Measurements from ENCODE around the gene OR1F1. TPM values are rescaled to one million over a fixed set of nuclear protein-coding genes. Genes with fewer than 3 reads are reported as not detected.
"Not testable (repeated sequence)": the region's sequence is repeated elsewhere in the genome, so short reads cannot be mapped to it uniquely, and the experiment has no call there.

The OR1F1 gene
- not detected for polyA plus RNA-seq (2013, experiment 1 of 4)
- polyA plus RNA-seq (2013, experiment 2 of 4): not detected
- not detected for polyA plus RNA-seq (2013, experiment 3 of 4)
- polyA plus RNA-seq (2013, experiment 4 of 4): not detected

DNA sequence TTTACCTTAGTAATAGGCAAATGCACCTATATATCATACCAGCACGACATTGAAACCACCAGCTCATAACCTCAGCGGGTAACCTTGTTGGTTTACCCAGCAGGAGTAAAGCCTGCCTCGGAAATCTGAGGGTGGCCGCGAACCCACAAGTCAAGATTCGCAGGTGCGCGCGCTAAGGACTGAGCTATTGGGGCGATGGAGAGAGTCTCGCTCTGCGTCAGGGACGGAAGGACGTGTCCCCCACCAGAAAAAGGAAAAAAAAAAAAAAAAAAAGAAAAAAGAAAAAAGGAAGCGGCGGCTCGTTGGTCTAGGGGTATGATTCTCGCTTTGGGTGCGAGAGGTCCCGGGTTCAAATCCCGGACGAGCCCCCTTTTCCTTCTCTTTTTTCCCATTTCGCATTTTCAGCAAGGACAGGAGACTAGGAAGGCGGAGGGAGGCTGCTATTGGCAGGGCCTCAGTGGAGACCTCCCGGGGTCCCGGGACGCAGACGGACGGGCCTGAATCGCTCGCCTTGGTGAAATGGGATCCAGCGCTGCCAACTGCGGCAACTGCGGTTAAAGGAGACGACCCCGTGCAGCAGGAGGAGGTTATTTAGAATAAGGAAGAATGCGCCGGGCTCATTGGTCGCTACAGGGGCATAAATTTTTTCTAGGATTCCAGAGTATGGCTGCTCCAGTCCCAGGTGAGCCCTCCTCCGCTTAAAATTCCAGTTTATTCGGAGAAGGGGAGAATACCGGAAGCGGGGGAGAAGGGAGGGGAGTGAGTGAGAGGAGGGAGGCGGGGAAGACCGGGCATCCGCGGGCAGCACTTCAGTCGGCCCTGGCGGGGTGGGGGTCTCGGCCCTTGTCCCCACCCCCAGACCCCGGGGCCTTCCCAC is at the start of gene OR1F1:
Gene OR1F1, plus strand, starts transcription at position 407 of the 877 bp plus-strand sequence.
- Histone ChIP-seq H3K27ac (ENCODE audit: insufficient read depth, low read depth, low read length, poor library complexity, severe bottlenecking) (no peak within 1 kb of the TSS), H3K9me3 (ENCODE audit: control insufficient read depth, low read length) (no peaks in the 10 kb centered on the region), H3K36me3 (ENCODE audit: control insufficient read depth, insufficient read depth, low read length) (no peaks in the 10 kb centered on the region), H3K4me3 (ENCODE audit: insufficient read depth, low read depth, low read length) (peak within 1 kb of the TSS; percentile 61), H3K27me3 (ENCODE audit: control insufficient read depth, insufficient read depth, low read length, poor library complexity, severe bottlenecking) (peaks cover 90% of the 10 kb centered on the region), H3K4me1 (ENCODE audit: control insufficient read depth, insufficient read depth, low read length) (no peaks in the 10 kb centered on the region)
- 1% methylated on average over 51 of the region's 51 CpGs for WGBS, 2 experiments

DNA sequence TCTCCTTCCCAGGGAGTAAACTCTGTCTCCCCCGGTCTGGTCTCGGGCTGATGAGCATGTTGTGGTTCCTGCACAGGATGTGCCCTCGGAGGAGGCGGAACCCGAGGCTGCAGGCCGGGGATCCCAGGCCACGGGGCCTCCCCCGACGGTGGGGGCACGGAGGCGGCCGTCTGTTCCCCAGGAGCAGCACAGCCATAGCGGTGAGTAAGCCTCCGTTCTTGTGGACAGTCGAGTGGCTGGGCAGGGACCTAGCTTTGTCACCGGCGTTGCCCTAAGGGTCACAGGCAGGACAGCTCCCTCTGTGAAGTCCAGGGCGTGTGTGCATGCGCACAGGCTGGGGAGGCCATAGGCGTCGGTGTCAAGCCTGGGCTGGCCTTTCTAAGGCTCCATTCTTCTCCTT is 49.7 kb upstream of the OR1F1 start:
- no peak overlapping the region for H3K27ac ChIP-seq (ENCODE audit: insufficient read depth, low read depth, low read length, poor library complexity, severe bottlenecking)
- no peaks in the 10 kb centered on the region for H3K27me3 ChIP-seq (ENCODE audit: control insufficient read depth, insufficient read depth, low read length, poor library complexity, severe bottlenecking)
- H3K4me3 ChIP-seq (ENCODE audit: insufficient read depth, low read depth, low read length): no peak overlapping the region
- no peaks in the 10 kb centered on the region for H3K4me1 ChIP-seq (ENCODE audit: control insufficient read depth, insufficient read depth, low read length)
- 94% methylated on average over 21 of the region's 21 CpGs for WGBS, 2 experiments
- H3K9me3 ChIP-seq (ENCODE audit: control insufficient read depth, low read length): no peaks in the 10 kb centered on the region
- H3K36me3 ChIP-seq (ENCODE audit: control insufficient read depth, insufficient read depth, low read length): peaks cover 4% of the 10 kb centered on the region

DNA sequence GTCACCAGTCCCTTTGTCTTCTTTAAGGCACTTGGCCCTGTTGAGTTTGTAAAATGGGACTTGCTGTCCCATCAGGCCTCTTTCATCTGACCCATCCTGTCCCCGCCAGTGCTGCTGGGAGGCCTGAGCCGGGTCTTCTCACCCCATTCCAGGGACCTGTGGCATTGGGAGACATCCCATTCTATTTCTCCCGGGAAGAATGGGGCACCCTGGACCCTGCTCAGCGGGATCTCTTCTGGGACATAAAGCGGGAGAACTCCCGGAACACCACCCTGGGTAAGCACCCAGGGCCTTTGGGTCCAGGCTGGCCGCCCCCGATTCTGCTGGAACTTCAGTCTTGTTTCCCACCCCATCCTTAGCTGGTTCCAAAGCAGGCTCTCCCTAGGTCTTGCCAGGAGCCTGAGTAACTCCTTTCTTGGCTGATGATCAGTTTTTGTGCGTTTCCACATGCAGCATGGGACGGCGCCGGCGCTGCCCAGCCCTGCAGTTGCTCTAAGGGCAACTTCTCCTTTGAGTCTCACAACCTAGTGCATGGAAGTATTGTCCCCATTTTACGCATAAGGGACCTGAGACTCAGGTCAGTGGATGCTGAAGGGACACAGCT is 49.1 kb upstream of the OR1F1 start:
- no peak overlapping the region for H3K27ac ChIP-seq (ENCODE audit: insufficient read depth, low read depth, low read length, poor library complexity, severe bottlenecking)
- no peaks in the 10 kb centered on the region for H3K4me1 ChIP-seq (ENCODE audit: control insufficient read depth, insufficient read depth, low read length)
- no peak overlapping the region for H3K4me3 ChIP-seq (ENCODE audit: insufficient read depth, low read depth, low read length)
- H3K9me3 ChIP-seq (ENCODE audit: control insufficient read depth, low read length): no peaks in the 10 kb centered on the region
- H3K27me3 ChIP-seq (ENCODE audit: control insufficient read depth, insufficient read depth, low read length, poor library complexity, severe bottlenecking): no peaks in the 10 kb centered on the region
- WGBS, 2 experiments: 90 to 92% methylated on average over 14 of the region's 14 CpGs
- peaks cover 4% of the 10 kb centered on the region for H3K36me3 ChIP-seq (ENCODE audit: control insufficient read depth, insufficient read depth, low read length)

DNA sequence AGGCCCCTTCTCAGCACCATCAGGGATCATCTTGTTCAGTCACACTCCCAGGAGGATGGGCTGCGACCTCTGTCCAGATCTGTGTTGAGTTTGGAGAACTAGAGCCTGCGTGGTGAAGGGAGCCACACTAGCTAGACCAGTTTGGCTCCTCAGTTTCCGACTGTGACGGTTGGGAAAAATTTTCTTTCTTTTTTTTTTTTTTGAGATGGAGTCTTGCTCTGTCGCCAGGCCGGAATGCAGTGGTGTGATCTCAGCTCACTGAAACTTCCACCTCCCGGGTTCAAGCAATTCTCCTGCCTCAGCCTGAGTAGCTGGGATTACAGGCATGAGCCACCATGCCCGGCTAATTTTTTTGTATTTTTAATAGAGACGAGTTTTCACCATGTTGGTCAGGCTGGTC is 48.4 kb upstream of the OR1F1 start:
- 92 to 96% methylated on average over 9 of the region's 9 CpGs for WGBS, 2 experiments
- H3K9me3 ChIP-seq (ENCODE audit: control insufficient read depth, low read length); H3K36me3 ChIP-seq (ENCODE audit: control insufficient read depth, insufficient read depth, low read length); H3K27ac ChIP-seq (ENCODE audit: insufficient read depth, low read depth, low read length, poor library complexity, severe bottlenecking); H3K27me3 ChIP-seq (ENCODE audit: control insufficient read depth, insufficient read depth, low read length, poor library complexity, severe bottlenecking); H3K4me1 ChIP-seq (ENCODE audit: control insufficient read depth, insufficient read depth, low read length); H3K4me3 ChIP-seq (ENCODE audit: insufficient read depth, low read depth, low read length): not testable (repeated sequence)

DNA sequence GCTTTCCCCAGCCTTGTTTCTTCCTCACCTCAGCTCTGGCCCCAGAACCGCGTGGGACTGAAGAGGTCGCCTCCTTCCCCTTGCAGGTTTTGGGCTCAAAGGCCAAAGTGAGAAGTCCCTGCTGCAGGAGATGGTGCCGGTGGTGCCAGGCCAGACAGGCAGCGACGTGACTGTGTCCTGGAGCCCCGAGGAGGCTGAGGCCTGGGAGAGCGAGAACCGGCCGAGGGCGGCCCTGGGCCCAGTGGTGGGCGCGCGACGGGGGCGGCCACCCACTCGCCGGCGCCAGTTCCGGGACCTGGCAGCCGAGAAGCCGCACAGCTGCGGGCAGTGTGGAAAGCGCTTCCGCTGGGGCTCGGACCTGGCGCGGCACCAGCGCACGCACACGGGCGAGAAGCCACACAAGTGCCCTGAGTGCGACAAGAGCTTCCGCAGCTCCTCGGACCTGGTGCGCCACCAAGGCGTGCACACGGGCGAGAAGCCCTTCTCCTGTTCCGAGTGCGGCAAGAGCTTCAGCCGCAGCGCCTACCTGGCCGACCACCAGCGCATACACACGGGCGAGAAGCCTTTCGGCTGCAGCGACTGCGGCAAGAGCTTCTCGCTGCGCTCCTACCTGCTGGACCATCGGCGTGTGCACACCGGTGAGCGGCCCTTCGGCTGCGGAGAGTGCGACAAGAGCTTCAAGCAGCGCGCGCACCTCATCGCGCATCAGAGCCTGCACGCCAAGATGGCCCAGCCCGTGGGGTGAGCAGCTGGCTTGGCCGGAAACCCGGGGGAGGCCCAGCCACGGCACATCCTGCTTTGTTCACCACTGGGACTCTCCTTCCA is 47.2 kb upstream of the OR1F1 start:
- WGBS, 2 experiments: 96 to 97% methylated on average over 69 of the region's 69 CpGs
- H3K4me1 ChIP-seq (ENCODE audit: control insufficient read depth, insufficient read depth, low read length): no peaks in the 10 kb centered on the region

DNA sequence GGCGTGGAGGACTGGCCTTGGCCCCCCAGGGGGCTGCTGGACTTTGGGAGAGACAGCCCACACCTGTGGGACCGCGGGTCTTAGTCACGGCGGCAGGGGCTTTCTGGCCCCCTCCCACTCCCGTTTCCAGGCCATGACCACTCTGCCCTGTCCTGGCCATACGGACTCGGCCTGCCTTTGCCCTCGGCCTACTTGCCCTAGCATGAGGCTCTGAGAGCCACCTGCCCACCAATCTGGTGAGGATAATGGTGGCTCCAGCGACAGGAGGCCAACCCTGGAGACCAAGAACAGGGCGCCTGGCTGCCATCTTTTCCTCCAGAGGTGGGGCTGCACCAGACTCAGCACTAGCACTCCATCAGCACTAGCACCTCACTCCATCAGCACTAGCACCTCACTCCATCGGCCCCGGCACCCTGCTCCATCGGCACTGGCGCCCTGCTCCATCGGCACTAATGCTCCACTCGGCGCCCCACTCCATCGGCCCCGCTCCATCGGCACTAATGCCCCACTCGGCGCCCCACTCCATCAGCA is 46.2 kb upstream of the OR1F1 start:
- no peaks in the 10 kb centered on the region for H3K9me3 ChIP-seq (ENCODE audit: control insufficient read depth, low read length)
- H3K27me3 ChIP-seq (ENCODE audit: control insufficient read depth, insufficient read depth, low read length, poor library complexity, severe bottlenecking): no peaks in the 10 kb centered on the region
- peaks cover 4% of the 10 kb centered on the region for H3K36me3 ChIP-seq (ENCODE audit: control insufficient read depth, insufficient read depth, low read length)
- H3K27ac ChIP-seq (ENCODE audit: insufficient read depth, low read depth, low read length, poor library complexity, severe bottlenecking): no peak overlapping the region
- H3K4me1 ChIP-seq (ENCODE audit: control insufficient read depth, insufficient read depth, low read length): no peaks in the 10 kb centered on the region
- WGBS, 2 experiments: 96% methylated on average over 23 of the region's 23 CpGs
- H3K4me3 ChIP-seq (ENCODE audit: insufficient read depth, low read depth, low read length): no peak overlapping the region

More for the DNA sequence above, 47.2 kb upstream of the OR1F1 start:
- no peak overlapping the region for H3K4me3 ChIP-seq (ENCODE audit: insufficient read depth, low read depth, low read length)
- peaks cover 4% of the 10 kb centered on the region for H3K36me3 ChIP-seq (ENCODE audit: control insufficient read depth, insufficient read depth, low read length)
- H3K27ac ChIP-seq (ENCODE audit: insufficient read depth, low read depth, low read length, poor library complexity, severe bottlenecking): no peak overlapping the region
- no peaks in the 10 kb centered on the region for H3K9me3 ChIP-seq (ENCODE audit: control insufficient read depth, low read length)
- no peaks in the 10 kb centered on the region for H3K27me3 ChIP-seq (ENCODE audit: control insufficient read depth, insufficient read depth, low read length, poor library complexity, severe bottlenecking)

DNA sequence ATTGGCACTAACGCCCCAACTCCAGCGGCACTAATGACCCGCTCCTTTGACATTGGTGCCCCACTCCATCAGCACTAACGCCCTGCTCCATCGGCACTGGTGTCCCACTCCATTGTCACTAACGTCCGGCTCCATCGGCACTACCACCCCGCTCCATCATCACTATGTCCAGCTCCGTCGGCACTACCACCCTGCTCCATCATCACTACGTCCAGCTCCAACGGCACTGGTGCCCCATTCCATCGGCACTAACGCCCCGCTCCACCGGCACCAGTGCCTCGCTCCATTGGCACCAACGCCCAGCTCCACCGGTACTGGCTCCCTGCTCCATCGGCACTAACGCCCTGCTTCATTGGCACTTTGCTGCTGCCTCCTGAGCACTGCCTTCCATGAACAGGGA is 45.7 kb upstream of the OR1F1 start:
- H3K9me3 ChIP-seq (ENCODE audit: control insufficient read depth, low read length): no peaks in the 10 kb centered on the region
- H3K36me3 ChIP-seq (ENCODE audit: control insufficient read depth, insufficient read depth, low read length): peaks cover 4% of the 10 kb centered on the region
- 96% methylated on average over 22 of the region's 22 CpGs for WGBS, 2 experiments

DNA sequence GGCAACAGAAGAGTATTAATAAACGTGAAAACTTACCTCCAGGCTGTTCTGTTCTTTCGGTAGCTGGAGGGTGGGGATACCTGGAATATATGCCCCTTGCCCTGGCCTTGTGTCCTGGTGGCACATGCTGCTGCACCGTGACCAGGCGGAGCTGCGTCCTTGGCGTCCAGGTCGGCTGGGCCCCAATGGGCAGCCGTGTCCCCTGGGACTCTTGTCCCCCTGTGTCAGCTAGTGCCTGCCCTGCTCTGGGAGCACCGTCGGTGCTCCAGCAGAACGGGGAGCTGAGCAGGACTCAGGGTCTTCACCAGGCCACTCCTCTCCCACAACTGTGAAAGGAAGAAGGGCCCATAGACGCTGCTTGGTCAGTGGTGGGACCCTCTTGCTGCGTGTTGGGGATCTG is 45.2 kb upstream of the OR1F1 start:
- Histone ChIP-seq H3K9me3 (ENCODE audit: control insufficient read depth, low read length) (no peaks in the 10 kb centered on the region), H3K4me1 (ENCODE audit: control insufficient read depth, insufficient read depth, low read length) (no peaks in the 10 kb centered on the region), H3K27ac (ENCODE audit: insufficient read depth, low read depth, low read length, poor library complexity, severe bottlenecking) (no peak overlapping the region), H3K4me3 (ENCODE audit: insufficient read depth, low read depth, low read length) (no peak overlapping the region), H3K27me3 (ENCODE audit: control insufficient read depth, insufficient read depth, low read length, poor library complexity, severe bottlenecking) (peaks cover 7% of the 10 kb centered on the region), H3K36me3 (ENCODE audit: control insufficient read depth, insufficient read depth, low read length) (peaks cover 4% of the 10 kb centered on the region)
- WGBS, 2 experiments: 95 to 96% methylated on average over 13 of the region's 13 CpGs

More for the DNA sequence above, 45.7 kb upstream of the OR1F1 start:
- H3K27me3 ChIP-seq (ENCODE audit: control insufficient read depth, insufficient read depth, low read length, poor library complexity, severe bottlenecking): peaks cover 2% of the 10 kb centered on the region
- no peak overlapping the region for H3K27ac ChIP-seq (ENCODE audit: insufficient read depth, low read depth, low read length, poor library complexity, severe bottlenecking)
- no peak overlapping the region for H3K4me3 ChIP-seq (ENCODE audit: insufficient read depth, low read depth, low read length)
- no peaks in the 10 kb centered on the region for H3K4me1 ChIP-seq (ENCODE audit: control insufficient read depth, insufficient read depth, low read length)

DNA sequence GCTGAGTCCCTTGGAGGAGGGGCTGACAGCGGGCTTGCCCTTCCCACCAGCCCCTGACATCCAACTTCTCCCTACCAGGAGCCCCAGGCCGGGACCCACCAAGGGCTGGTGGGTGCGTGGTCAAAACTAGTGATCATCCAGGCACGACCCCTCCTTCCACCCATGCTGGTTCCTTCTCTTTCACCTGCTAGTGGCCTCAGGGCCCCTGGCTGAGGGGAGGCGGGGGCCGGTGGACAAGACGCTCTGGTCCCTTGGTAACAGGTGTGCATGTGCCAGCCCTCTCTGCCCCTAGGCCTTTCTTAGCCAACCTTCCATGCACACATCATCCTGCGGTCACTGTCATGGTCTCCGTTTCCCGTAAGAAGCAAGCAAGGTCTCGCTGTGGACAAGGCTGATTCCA is 44.8 kb upstream of the OR1F1 start:
- Histone ChIP-seq H3K27ac (ENCODE audit: insufficient read depth, low read depth, low read length, poor library complexity, severe bottlenecking) (no peak overlapping the region), H3K9me3 (ENCODE audit: control insufficient read depth, low read length) (no peaks in the 10 kb centered on the region), H3K36me3 (ENCODE audit: control insufficient read depth, insufficient read depth, low read length) (peaks cover 4% of the 10 kb centered on the region), H3K27me3 (ENCODE audit: control insufficient read depth, insufficient read depth, low read length, poor library complexity, severe bottlenecking) (peaks cover 11% of the 10 kb centered on the region), H3K4me3 (ENCODE audit: insufficient read depth, low read depth, low read length) (no peak overlapping the region), H3K4me1 (ENCODE audit: control insufficient read depth, insufficient read depth, low read length) (no peaks in the 10 kb centered on the region)
- WGBS, 2 experiments: 94% methylated on average over 11 of the region's 11 CpGs

Data from ectodermal cell (in vitro differentiated cells).